GM10847 (cell line): Measurements from ENCODE around the gene BCL2A1.

Source experiments
- POLR2A ChIP-seq: IDR thresholded peaks from 2 replicates; pipeline ENCODE4 v1.6.1; 2011; ENCODE audit not compliant: insufficient read length; ENCODE audit errors: extremely low read depth

Gene BCL2A1

GRCh38 chr15:79990280-79990996 lies 19.4 kb upstream of the BCL2A1 start:
- TF ChIP-seq POLR2A: no peak

DNA sequence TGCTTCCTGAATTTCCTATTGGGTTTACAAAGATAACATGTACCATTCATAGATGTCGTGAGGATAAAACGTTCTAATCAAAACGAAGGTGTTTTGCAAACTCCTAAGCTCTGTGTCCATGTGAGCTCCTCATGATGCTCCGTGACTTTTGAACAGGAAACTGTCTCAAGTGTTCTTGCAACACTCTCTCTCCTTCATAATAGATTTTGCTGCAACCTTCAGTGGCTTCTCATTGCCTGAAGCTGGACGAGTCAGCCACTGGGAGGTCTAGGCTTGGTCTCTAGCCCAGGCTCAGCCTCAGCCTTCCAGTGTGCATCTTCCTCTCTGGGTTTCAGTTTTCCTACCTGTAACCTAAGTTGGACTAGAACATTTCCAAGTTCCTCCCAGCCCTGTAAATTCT lies 18.7 kb upstream of the BCL2A1 start:
- TF ChIP-seq POLR2A: no peak

DNA sequence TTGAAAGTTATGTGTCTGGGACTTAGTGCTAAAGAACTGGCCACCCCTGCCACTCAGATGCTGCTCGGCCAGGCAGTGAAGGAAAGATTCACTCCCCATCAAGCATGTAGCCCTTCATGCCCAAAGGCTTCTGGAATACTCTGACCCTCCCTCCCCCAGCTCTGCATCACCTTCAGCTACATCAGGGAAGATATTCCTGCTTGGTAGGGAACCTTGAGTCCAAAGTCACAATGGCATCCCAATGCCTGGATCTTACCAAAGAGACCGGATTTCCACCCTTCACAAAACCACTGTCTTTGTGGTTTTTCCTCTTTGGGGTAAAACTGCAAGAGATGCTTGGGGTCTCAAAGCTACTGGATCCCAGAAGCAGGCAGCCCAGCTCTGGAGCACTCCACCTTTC lies 18.2 kb upstream of the BCL2A1 start:
- no peak for TF ChIP-seq POLR2A

DNA sequence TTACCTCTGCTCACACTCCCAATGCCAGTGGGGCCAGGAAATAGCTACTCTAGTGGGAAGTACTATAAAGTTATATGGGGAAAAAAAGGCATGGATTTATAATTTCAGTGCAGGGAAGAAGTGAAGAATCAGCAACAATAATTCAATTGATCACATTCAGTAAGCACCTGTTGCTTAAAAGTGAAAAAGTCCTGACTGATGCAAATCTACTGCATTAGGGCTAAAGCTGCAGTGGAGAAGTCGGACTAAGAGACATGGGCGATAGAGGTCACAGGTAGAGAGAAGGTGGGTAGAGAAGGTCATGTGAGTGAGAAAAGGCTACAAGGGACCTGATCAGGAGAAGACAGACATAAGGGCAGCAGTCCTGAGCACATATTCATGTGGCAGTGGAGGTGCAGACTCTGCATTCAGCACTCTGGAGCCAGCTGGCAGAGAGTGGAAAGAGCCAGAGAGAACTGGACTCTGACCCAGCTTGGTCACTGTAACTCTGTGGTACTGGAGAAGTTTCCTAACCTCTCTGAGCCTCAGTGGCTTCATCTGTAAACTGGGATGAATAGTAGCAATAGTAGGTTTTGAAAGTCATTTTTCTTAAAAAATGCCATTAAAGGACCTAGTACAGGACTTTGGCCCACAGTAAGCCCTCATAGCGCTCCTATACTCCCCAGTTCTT lies 17.6 kb upstream of the BCL2A1 start:
- TF ChIP-seq POLR2A: no peak

DNA sequence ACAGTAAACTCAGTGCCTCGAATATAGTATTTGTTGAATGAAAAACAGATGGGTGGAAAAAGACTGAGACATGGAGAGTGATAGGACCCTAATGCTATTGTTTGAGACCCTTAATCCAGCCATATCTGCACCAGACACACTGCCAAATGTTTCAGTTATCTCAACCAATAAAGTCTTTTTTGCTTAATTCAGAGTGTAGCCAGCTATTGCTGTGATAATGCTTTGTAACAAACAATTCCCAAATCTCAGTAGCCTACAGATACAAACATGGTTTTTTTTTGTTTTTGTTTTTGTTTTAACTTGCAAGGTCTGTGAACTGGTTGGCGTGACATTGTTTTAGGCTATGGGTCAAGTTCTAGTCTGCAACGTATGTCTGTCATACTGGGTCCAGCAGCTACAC lies 17.0 kb upstream of the BCL2A1 start:
- TF ChIP-seq POLR2A: no peak

GRCh38 chr15:79987569-79987955 lies 16.6 kb upstream of the BCL2A1 start:
- TF ChIP-seq POLR2A: no peak

DNA sequence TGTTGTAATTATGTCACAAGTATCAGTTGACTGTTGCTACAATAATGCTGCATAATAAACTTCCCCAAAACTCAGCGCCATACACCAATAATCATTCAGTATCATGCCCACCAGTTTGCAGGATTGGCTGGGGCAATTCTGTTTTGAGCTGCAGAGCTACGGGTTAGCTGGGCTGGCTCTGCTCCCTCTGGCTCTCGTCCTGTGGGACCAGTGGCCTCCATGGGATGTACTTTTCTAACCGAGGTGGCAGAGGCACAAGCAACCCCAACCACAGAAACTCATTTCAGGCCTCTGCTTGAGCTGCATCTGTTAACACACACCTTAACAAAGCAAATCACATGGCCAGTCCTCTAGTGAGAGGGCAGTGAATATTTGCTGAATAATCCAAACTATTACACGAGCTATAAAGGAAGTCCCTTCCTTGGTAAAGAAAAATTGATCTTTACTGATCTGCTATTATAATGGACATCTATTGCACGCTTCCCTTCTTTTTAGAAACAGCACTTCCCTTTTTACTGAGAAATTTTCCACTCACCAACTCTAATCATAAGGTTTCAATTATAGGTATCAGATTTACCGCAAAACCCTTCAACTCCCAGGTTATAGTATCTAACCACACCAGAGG lies 10.9 kb upstream of the BCL2A1 start:
- no peak for TF ChIP-seq POLR2A

GRCh38 chr15:79978655-79979514 lies 7.9 kb upstream of the BCL2A1 start:
- no peak for TF ChIP-seq POLR2A

DNA sequence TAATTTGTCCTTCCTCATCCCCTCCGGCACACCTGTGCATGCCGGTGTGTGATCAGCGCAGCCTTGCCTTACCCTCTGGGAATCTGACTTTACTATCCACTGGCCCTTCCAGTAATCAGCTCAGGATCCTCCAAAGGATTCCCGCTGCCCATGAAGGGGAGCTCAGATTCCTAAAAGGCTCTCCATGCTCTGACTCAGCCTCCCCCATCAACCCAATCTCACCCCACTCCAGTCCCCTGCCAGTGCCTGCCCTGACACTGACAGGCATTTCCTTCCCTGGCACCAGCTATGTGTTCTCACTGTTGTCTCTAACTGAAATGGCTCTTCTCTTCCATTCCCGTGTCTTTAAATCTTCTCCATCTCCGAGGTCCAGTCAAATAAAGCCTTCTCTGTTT lies 7.3 kb upstream of the BCL2A1 start:
- no peak for TF ChIP-seq POLR2A

DNA sequence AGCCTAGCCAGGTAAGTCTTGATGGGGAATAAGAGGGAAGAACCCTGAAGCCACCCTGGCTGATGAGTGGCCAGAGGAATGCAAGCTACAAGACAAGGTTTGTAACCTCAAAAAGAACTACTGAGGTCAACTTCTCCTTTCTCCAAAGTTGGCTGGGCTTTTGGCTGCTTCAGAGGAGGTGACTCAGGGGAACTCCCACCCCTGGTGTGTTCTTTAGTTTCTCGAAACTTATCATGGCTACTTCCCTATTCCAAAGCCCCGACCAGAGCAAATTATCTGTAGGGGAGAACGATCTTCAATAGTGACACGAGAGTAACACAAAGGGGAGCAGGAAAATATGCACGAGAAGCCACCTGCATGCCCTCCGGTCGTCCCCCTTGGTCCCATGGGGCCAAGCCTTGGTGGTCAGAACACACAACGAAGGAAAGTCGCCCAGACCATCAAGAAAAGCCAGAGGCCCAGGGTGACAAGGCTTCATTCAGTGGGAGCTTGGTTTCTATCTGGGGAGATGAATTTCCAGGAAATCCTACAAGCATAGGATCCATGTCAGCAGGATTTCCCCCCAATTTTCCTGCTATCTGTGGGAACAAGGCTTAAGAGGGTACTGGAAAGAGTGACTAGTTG lies 6.5 kb upstream of the BCL2A1 start:
- TF ChIP-seq POLR2A: no peak

- TF ChIP-seq POLR2A: no peak
Observed at GRCh38 chr15:79973456-79974195, 2.6 kb upstream of the BCL2A1 start.

DNA sequence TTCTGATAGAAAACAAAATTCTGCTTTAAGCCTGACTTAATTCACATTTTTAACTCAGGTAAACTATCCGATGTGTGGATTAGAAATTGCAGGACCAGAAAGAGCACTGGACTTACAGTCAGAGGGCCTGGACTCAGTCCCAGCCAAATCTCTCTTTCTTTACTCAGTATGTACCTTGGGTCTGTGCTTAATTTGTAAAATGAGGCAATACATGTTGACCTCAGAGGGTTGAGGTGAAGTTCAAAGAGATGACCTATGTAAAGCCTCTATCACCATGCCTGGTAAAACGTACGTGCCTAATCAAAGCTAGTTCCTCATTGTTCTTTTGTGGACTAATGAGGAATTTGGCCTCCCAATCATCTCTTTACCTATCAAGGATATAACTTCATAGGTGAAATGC lies 1.9 kb upstream of the BCL2A1 start:
- no peak for TF ChIP-seq POLR2A

- no peak for TF ChIP-seq POLR2A
Observed at GRCh38 chr15:79970181-79970580, 815 bp downstream of the BCL2A1 start.

DNA sequence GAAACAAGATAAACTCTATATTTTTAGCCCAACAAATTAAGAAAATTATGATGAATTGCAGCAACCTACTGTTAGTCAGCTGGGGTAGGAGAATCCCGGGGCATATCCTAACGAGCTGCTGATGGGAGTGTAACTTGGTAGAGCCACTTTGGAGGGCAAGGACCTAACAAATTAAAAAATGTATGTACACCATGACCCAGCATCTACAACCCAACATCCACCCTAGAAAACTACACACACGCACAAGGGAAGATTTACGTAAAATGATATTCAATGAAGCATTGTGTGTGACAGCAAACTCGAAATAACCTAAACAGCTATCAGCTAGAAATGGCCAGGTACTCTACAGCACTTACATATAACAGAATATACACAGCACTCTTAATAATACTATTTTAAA lies 1.9 kb downstream of the BCL2A1 start:
- TF ChIP-seq POLR2A: no peak
